Measurements from ENCODE around the gene CD52. TPM values are rescaled to one million over a fixed set of nuclear protein-coding genes. Genes with fewer than 3 reads are reported as not detected.

CD52 gene
- total and polyA plus RNA-seq, 2 of the 4 experiments (the other 2 are of a cell fraction) = 1.6 TPM; not detected in 1

DNA sequence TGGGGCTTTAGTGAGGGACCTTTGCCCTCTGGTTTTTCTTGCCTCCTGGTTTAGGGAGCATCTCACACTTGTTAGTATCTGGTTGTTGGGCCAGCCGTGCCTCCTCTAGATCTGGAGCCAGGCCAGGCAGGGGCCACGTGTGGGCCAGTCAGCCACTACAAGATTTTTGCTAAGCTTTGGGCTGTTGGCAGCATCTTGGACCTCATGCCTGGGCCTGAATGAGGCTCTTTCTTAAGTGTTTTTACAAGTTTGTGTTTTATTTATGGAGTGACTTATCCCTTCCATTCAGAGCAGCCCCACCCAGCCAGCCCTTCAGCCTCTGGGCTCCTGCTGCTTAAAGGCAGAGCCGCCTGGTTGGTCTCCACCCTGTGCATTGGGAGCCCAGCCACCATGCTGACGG, 39.5 kb upstream of the CD52 start:
- H3K9ac ChIP-seq (ENCODE audit: low read depth, low read length) = no peak overlapping the region

More for the DNA sequence above, 39.5 kb upstream of the CD52 start:
- peak overlapping the region; percentile 18; the same call in 1 of the 3 replicates for H2BK15ac ChIP-seq (ENCODE audit: low read depth, low read length)
- peak overlapping the region; percentile 69; the same call in 1 of the 2 replicates for H3K14ac ChIP-seq (replicated peaks; ENCODE audit: low read depth, low read length)
- TF ChIP-seq, protein P1, sequence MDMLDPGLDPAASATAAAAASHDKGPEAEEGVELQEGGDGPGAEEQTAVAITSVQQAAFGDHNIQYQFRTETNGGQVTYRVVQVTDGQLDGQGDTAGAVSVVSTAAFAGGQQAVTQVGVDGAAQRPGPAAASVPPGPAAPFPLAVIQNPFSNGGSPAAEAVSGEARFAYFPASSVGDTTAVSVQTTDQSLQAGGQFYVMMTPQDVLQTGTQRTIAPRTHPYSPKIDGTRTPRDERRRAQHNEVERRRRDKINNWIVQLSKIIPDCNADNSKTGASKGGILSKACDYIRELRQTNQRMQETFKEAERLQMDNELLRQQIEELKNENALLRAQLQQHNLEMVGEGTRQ (IDR thresholded peaks at IDR 0.05; ENCODE audit: low read depth, low read length) = peak; percentile 90
- TF ChIP-seq, protein P2, sequence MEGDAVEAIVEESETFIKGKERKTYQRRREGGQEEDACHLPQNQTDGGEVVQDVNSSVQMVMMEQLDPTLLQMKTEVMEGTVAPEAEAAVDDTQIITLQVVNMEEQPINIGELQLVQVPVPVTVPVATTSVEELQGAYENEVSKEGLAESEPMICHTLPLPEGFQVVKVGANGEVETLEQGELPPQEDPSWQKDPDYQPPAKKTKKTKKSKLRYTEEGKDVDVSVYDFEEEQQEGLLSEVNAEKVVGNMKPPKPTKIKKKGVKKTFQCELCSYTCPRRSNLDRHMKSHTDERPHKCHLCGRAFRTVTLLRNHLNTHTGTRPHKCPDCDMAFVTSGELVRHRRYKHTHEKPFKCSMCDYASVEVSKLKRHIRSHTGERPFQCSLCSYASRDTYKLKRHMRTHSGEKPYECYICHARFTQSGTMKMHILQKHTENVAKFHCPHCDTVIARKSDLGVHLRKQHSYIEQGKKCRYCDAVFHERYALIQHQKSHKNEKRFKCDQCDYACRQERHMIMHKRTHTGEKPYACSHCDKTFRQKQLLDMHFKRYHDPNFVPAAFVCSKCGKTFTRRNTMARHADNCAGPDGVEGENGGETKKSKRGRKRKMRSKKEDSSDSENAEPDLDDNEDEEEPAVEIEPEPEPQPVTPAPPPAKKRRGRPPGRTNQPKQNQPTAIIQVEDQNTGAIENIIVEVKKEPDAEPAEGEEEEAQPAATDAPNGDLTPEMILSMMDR (conservative IDR thresholded peaks at IDR 0.05; ENCODE audit: low read depth, low read length) = no peak
- TF ChIP-seq MAFK (IDR thresholded peaks at IDR 0.05; ENCODE audit: low read depth, low read length) (no peak), FOS (IDR thresholded peaks at IDR 0.05; ENCODE audit: low read depth, low read length) (no peak), MXI1 (IDR thresholded peaks at IDR 0.05; ENCODE audit: borderline replicate concordance, low read depth, low read length) (peak; percentile 51; the same call in 1 of the 2 replicates), MAZ (IDR thresholded peaks at IDR 0.05; ENCODE audit: borderline replicate concordance, low read depth, low read length) (no peak)
- intact Hi-C loops (cut with micrococcal nuclease) (loop anchor here (5.0 kb wide), 1 partner anchor 241 kb away; no protein-coding TSS in a partner anchor), dilution Hi-C loops (cut with HindIII; ENCODE audit: low sequenced_read_pairs, unreplicated experiment) (no loop called here), in situ Hi-C loops (cut with MboI; ENCODE audit: low sequenced_read_pairs) (no loop called here)
- peak overlapping the region; percentile 92 for H2BK5ac ChIP-seq (ENCODE audit: low read depth, low read length, poor library complexity, severe bottlenecking)
- no peak overlapping the region for H3K4me2 ChIP-seq (ENCODE audit: low read depth, low read length)
- H3K56ac ChIP-seq (ENCODE audit: extremely low read depth, insufficient read depth, low read length) = 0 out of 2 replicates have a peak overlapping the region, but pooled peaks have one; percentile 18
- H3K79me1 ChIP-seq (ENCODE audit: low read depth in 1 of 2, low read length in 2 of 2) = peaks cover 19 to 58% of the 10 kb centered on the region in 2 experiments; a peak in 3 of 4 replicates
- peaks cover 46% of the 10 kb centered on the region for H4K20me1 ChIP-seq (ENCODE audit: insufficient read depth, low read length)
- H2AFZ ChIP-seq (replicated peaks; ENCODE audit: low read length, poor library complexity) = no peak overlapping the region
- H4K8ac ChIP-seq (ENCODE audit: low read depth in 2 of 2, low read length in 2 of 2) = peak overlapping the region in 1 of 2 experiments; percentile 55; a peak in 3 of 4 replicates
- peak overlapping the region; percentile 72; the same call in 1 of the 2 replicates for H3K27ac ChIP-seq (ENCODE audit: insufficient read depth, low read length)
- H2AK9ac ChIP-seq (replicated peaks; ENCODE audit: low read depth, low read length, poor library complexity) = peak overlapping the region; percentile 47
- peak; percentile 77 for DNase-seq
- 0% methylated on average over 2 of the region's 4 CpGs; no CpG with 5 or more reads in 1 of the 2 experiments for WGBS, 2 experiments (ENCODE audit: extremely low coverage in 2 of 2, insufficient read length in 1 of 2)
- no peak overlapping the region for H3K4me3 ChIP-seq (ENCODE audit: insufficient read depth, low read depth, low read length)
- H3K4me1 ChIP-seq (ENCODE audit: control insufficient read depth, insufficient read depth, low read length) = peaks cover 51% of the 10 kb centered on the region
- CTCF ChIA-PET = interaction anchor here (0.5 to 1.5 kb wide), 2 partner anchors 37 to 39 kb away, joined by 3 to 5 read pairs; partner anchors contain the start of gene CD52
- H4K5ac ChIP-seq (ENCODE audit: low read depth, low read length) = peak overlapping the region; percentile 10; the same call in 1 of the 2 replicates
- H3K27me3 ChIP-seq (ENCODE audit: control insufficient read depth, insufficient read depth, low read length) = no peaks in the 10 kb centered on the region
- peak overlapping the region; percentile 68 for H2BK120ac ChIP-seq (ENCODE audit: low read depth, low read length)
- POLR2A ChIA-PET (ENCODE audit: unreplicated experiment) = no interaction called here
- H3K18ac ChIP-seq (ENCODE audit: low read depth, low read length) = no peak overlapping the region
- H3K23ac ChIP-seq (ENCODE audit: low read depth, low read length) = peak overlapping the region; percentile 55; the same call in 1 of the 2 replicates
- peak overlapping the region; percentile 57; the same call in 1 of the 2 replicates for H2BK20ac ChIP-seq (ENCODE audit: low read depth, low read length)
- peak overlapping the region; percentile 21; the same call in 1 of the 2 replicates for H4K91ac ChIP-seq (ENCODE audit: insufficient read depth, low read depth, low read length)
- H3K9me3 ChIP-seq (ENCODE audit: control insufficient read depth, insufficient read depth, low read length) = no peaks in the 10 kb centered on the region
- H3K36me3 ChIP-seq (ENCODE audit: control insufficient read depth, insufficient read depth, low read length) = peaks cover 23% of the 10 kb centered on the region
- peak overlapping the region; percentile 86 for H2AK5ac ChIP-seq (ENCODE audit: low read depth, low read length)
- peaks cover 37% of the 10 kb centered on the region for H3K9me1 ChIP-seq (ENCODE audit: insufficient read depth, low read length)
- peak; percentile 13 for ATAC-seq (ENCODE audit: low read depth)
- H3K4ac ChIP-seq (ENCODE audit: low read depth, low read length) = peak overlapping the region; percentile 99
- no TSS peak for BruUV-seq (replicated peaks)
